AG04449 (cell line): ENCODE measurements around the gene OR10H5.

ENCODE experiments used
- CTCF ChIA-PET: fragments of 350-600 bp; formaldehyde crosslinking; extraction: SDS; loops from one replicate; lab custom pipeline; 2021; ENCODE audit warnings: antibody characterized with exemption; lab: Yijun Ruan, JAX
- POLR2A ChIA-PET: fragments of 400-600, 350-600 bp; formaldehyde crosslinking; extraction: SDS; loops from one replicate; lab custom pipeline; 2020; ENCODE audit warnings: antibody characterized with exemption, inconsistent platforms; lab: Yijun Ruan, JAX
- DNase-seq: peaks from one replicate; pipeline ENCODE4 v3.0.0-alpha.2; 2010; ENCODE audit warnings: low read depth, low spot score
- H3K4me3 ChIP-seq: 2 replicates; pipeline ENCODE4 v1.5.1; 2011; ENCODE audit warnings: low read depth, mild to moderate bottlenecking, control low read depth, low read length
- TF ChIP-seq, protein P1 (sequence below): IDR thresholded peaks from one replicate; pipeline ENCODE4 v1.5.1; 2011; ENCODE audit warnings: mild to moderate bottlenecking, moderate library complexity, low read length, control low read depth, inconsistent platforms; ENCODE audit not compliant: insufficient read depth; ENCODE audit errors: missing control alignments

OR10H5 gene

DNA sequence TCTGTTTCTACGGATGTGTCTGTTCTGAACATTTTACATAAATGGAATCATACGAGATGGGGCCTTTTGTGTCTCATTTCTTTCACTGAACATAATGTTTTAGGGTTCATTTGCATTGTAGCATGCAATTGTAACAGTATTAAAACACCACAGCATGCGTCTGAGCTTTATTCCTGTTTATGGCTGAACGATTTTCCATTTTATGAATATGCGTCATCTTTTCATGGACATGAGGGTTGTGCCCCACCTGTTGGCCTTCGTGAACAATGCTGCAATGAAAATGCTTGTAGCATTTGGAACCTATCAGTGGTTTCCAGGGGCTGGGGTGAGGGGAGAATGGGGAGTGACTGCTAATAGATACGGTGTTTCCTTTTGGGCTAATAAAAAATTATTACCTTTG, 22.9 kb downstream of the OR10H5 start:
- no peak overlapping the region for H3K4me3 ChIP-seq
- CTCF ChIA-PET, result no interaction called here
- no peak for DNase-seq
- POLR2A ChIA-PET, result no interaction called here
- TF ChIP-seq, protein P1, sequence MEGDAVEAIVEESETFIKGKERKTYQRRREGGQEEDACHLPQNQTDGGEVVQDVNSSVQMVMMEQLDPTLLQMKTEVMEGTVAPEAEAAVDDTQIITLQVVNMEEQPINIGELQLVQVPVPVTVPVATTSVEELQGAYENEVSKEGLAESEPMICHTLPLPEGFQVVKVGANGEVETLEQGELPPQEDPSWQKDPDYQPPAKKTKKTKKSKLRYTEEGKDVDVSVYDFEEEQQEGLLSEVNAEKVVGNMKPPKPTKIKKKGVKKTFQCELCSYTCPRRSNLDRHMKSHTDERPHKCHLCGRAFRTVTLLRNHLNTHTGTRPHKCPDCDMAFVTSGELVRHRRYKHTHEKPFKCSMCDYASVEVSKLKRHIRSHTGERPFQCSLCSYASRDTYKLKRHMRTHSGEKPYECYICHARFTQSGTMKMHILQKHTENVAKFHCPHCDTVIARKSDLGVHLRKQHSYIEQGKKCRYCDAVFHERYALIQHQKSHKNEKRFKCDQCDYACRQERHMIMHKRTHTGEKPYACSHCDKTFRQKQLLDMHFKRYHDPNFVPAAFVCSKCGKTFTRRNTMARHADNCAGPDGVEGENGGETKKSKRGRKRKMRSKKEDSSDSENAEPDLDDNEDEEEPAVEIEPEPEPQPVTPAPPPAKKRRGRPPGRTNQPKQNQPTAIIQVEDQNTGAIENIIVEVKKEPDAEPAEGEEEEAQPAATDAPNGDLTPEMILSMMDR, result no peak

- CTCF ChIA-PET, result no interaction called here
- no peak overlapping the region for H3K4me3 ChIP-seq
- POLR2A ChIA-PET, result no interaction called here
- TF ChIP-seq, protein P1, result no peak
- DNase-seq, result no peak
These were observed 24.0 kb downstream of the OR10H5 start for GRCh38 chr19:15811476-15811875.

DNA sequence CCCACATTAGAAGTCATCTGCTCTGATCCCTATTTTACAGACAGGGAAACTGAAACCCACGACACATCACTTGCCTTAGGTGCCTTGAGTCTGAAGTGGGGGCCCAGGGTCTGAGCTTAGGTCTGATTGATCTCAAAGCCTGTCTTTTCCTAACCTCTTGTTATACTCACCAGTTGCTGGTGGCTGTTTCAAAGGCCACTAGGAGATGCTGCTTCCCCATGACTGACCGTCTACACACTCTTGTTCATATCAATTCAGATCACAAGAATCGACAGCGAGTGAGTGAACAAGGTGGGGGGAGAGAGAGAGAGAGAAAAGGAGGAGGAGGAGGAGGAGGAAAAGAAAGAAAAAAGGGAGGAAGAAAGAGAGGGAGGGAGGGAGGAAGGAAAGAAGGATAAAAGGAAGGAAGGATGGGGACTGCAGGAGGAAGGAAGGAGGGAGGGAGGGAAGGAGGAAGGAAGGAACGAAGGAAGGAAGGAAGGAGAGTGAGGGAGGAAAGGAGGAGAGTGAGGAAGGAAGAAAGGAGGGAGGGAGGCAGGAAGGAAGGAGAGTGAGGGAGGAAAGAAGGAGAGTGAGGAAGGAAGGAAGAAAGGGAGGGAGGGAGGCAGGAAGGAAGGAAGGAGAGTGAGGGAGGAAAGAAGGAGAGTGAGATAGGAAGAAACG, 24.7 kb downstream of the OR10H5 start:
- DNase-seq, result no peak
- TF ChIP-seq, protein P1, result no peak
- CTCF ChIA-PET, result no interaction called here

GRCh38 chr19:15813916-15814315, 26.5 kb downstream of the OR10H5 start:
- H3K4me3 ChIP-seq, result no peak overlapping the region
- TF ChIP-seq, protein P1, result no peak
- no peak for DNase-seq
- ChIA-PET CTCF (no interaction called here), POLR2A (no interaction called here)

More for the DNA sequence above, 24.7 kb downstream of the OR10H5 start:
- H3K4me3 ChIP-seq, result no peak overlapping the region
- POLR2A ChIA-PET, result no interaction called here

- TF ChIP-seq, protein P1, result no peak
- H3K4me3 ChIP-seq, result no peak within 1 kb of the TSS
- ChIA-PET CTCF (no interaction called here), POLR2A (no interaction called here)
- no peak for DNase-seq
These were observed 27.8 kb downstream of the OR10H5 start, which contains the start of gene OR10H1 for GRCh38 chr19:15815306-15815705. Gene OR10H1, minus strand, starts transcription at chr19:15815664. Its CDS starts 7,627 bp downstream, at chr19:15808037.

GRCh38 chr19:15820646-15821045, 33.2 kb downstream of the OR10H5 start:
- TF ChIP-seq, protein P1, result no peak
- POLR2A ChIA-PET, result no interaction called here
- H3K4me3 ChIP-seq, result no peak overlapping the region
- no peak for DNase-seq
- CTCF ChIA-PET, result no interaction called here
